Activated CD4-positive, alpha-beta memory T cell treated with anti-CD3 and anti-CD28 coated beads, Interleukin-2, amount 10 ng/mL, durations not matched to agents 7 days and 5 days (primary cell): Measurements from ENCODE around the gene METTL25B. TPM values are rescaled to one million over a fixed set of nuclear protein-coding genes. Genes with fewer than 3 reads are reported as not detected.
A peak's percentile ranks its signal among the peaks of the same experiment; 100 is the strongest.

ENCODE experiments used
- CTCF ChIA-PET: fragments of 350-600 bp; sonication (Branson Sonifier 250); formaldehyde crosslinking; loops from one replicate; lab custom pipeline; 2021; ENCODE audit warnings: antibody characterized with exemption, inconsistent platforms; lab: Charles Lee
- POLR2A ChIA-PET: fragments of 350-600 bp; sonication (Branson Sonifier 250); formaldehyde crosslinking; loops from one replicate; lab custom pipeline; 2021; ENCODE audit warnings: antibody characterized with exemption; lab: Charles Lee
- DNase-seq: peaks from one replicate; pipeline ENCODE4 v3.0.0-alpha.2; 2020
- H3K27ac Mint-ChIP-seq: one replicate; pipeline ENCODE4 v1.8.0; 2021; ENCODE audit warnings: mild to moderate bottlenecking, mixed read lengths
- H3K27me3 Mint-ChIP-seq: one replicate; pipeline ENCODE4 v1.8.0; 2021; ENCODE audit warnings: mixed read lengths
- H3K36me3 Mint-ChIP-seq: one replicate; pipeline ENCODE4 v1.8.0; 2021; ENCODE audit warnings: low read depth, mixed read lengths
- H3K4me1 Mint-ChIP-seq: one replicate; pipeline ENCODE4 v1.8.0; 2021; ENCODE audit warnings: mixed read lengths
- H3K4me3 Mint-ChIP-seq: one replicate; pipeline ENCODE4 v1.8.0; 2021; ENCODE audit warnings: mild to moderate bottlenecking, mixed read lengths
- H3K9me3 Mint-ChIP-seq: one replicate; pipeline ENCODE4 v1.8.0; 2021; ENCODE audit warnings: mixed read lengths
- total RNA-seq, 2 experiments: library from RNA; stranded (reverse); gene quantifications; one replicate each; pipeline ENCODE4 v1.2.3, GENCODE V29; 2021

Gene METTL25B
- total RNA-seq, 2 experiments from 2014 or later, result 40.3 to 44.3 TPM

- peaks cover 21% of the 10 kb centered on the region for H3K4me1 Mint-ChIP-seq
- H3K27me3 Mint-ChIP-seq, result peaks cover 38% of the 10 kb centered on the region
- H3K27ac Mint-ChIP-seq, result no peak overlapping the region
- H3K9me3 Mint-ChIP-seq, result no peaks in the 10 kb centered on the region
- H3K36me3 Mint-ChIP-seq, result no peaks in the 10 kb centered on the region
- POLR2A ChIA-PET, result interaction anchor here (2.1 to 3.3 kb wide), 2 partner anchors 14 to 43 kb away, joined by 4 to 11 read pairs; no protein-coding TSS in a partner anchor
- no peak for DNase-seq
- no peak overlapping the region for H3K4me3 Mint-ChIP-seq
- CTCF ChIA-PET, result interaction anchor here (1.2 to 10.7 kb wide), 3 partner anchors 14 to 24 kb away, joined by 5 to 109 read pairs (median 6); partner anchors contain the start of genes ISG20L2 and METTL25B
These were observed 24.0 kb upstream of the METTL25B start for GRCh38 chr1:156704166-156704711.

GRCh38 chr1:156704930-156705320 lies 23.3 kb upstream of the METTL25B start:
- POLR2A ChIA-PET, result interaction anchor here (1.3 to 3.3 kb wide), 3 partner anchors 14 to 47 kb away, joined by 3 to 11 read pairs (median 4); partner anchors contain the start of gene HDGF
- Mint-ChIP-seq H3K27me3 (peaks cover 38% of the 10 kb centered on the region), H3K27ac (no peak overlapping the region), H3K4me1 (peaks cover 21% of the 10 kb centered on the region), H3K4me3 (no peak overlapping the region), H3K36me3 (no peaks in the 10 kb centered on the region), H3K9me3 (no peaks in the 10 kb centered on the region)
- CTCF ChIA-PET, result interaction anchor here (1.3 to 10.7 kb wide), 7 partner anchors 11 to 155 kb away, joined by 6 to 109 read pairs (median 14); partner anchors contain the start of genes INSRR and NTRK1
- DNase-seq, result peak; percentile 21

- H3K4me3 Mint-ChIP-seq, result peak within 1 kb of the TSS; percentile 70
- peaks cover 21% of the 10 kb centered on the region for H3K4me1 Mint-ChIP-seq
These were observed 22.9 kb upstream of the METTL25B start, which contains the start of gene CRABP2 for GRCh38 chr1:156705321-156705917. TSS of gene CRABP2 (minus strand) at chr1:156705583. CDS start at chr1:156705446, 137 bp downstream.

GRCh38 chr1:156705918-156706656 lies 22.2 kb upstream of the METTL25B start:
- peak; percentile 69 for DNase-seq
- POLR2A ChIA-PET, result interaction anchor here (0.6 to 3.3 kb wide), 10 partner anchors 9 to 46 kb away, joined by 3 to 11 read pairs (median 4); partner anchors contain the start of genes HDGF, ISG20L2 and METTL25B
- Mint-ChIP-seq H3K4me3 (peak overlapping the region; percentile 70), H3K27me3 (peaks cover 38% of the 10 kb centered on the region), H3K9me3 (no peaks in the 10 kb centered on the region), H3K36me3 (no peaks in the 10 kb centered on the region), H3K4me1 (peaks cover 21% of the 10 kb centered on the region), H3K27ac (no peak overlapping the region)
- CTCF ChIA-PET, result interaction anchor here (0.6 to 10.7 kb wide), 17 partner anchors 10 to 205 kb away, joined by 3 to 109 read pairs (median 7); partner anchors contain the start of genes INSRR, MRPL24, NES and NTRK1

More at GRCh38 chr1:156705321-156705917, 22.9 kb upstream of the METTL25B start, which contains the start of gene CRABP2:
- CTCF ChIA-PET, result interaction anchor here (0.7 to 10.7 kb wide), 14 partner anchors 10 to 206 kb away, joined by 3 to 109 read pairs (median 8); partner anchors contain the start of genes INSRR, NES, NTRK1 and PEAR1
- H3K27ac Mint-ChIP-seq, result no peak within 1 kb of the TSS
- POLR2A ChIA-PET, result interaction anchor here (1.3 to 3.3 kb wide), 6 partner anchors 15 to 46 kb away, joined by 3 to 11 read pairs (median 5); partner anchors contain the start of gene HDGF
- no peaks in the 10 kb centered on the region for H3K36me3 Mint-ChIP-seq
- H3K27me3 Mint-ChIP-seq, result peaks cover 38% of the 10 kb centered on the region
- DNase-seq, result no peak
- H3K9me3 Mint-ChIP-seq, result no peaks in the 10 kb centered on the region

GRCh38 chr1:156706657-156707416 lies 21.4 kb upstream of the METTL25B start:
- no peaks in the 10 kb centered on the region for H3K36me3 Mint-ChIP-seq
- no peak for DNase-seq
- POLR2A ChIA-PET, result interaction anchor here (0.6 to 3.3 kb wide), 11 partner anchors 9 to 45 kb away, joined by 3 to 11 read pairs (median 5); partner anchors contain the start of genes HDGF, ISG20L2 and METTL25B
- H3K4me1 Mint-ChIP-seq, result peaks cover 21% of the 10 kb centered on the region
- no peak overlapping the region for H3K27ac Mint-ChIP-seq
- peak overlapping the region; percentile 70 for H3K4me3 Mint-ChIP-seq
- CTCF ChIA-PET, result interaction anchor here (0.6 to 10.7 kb wide), 14 partner anchors 9 to 186 kb away, joined by 3 to 109 read pairs (median 8); partner anchors contain the start of genes INSRR, MRPL24, NES and NTRK1
- H3K27me3 Mint-ChIP-seq, result peaks cover 38% of the 10 kb centered on the region
- no peaks in the 10 kb centered on the region for H3K9me3 Mint-ChIP-seq

- CTCF ChIA-PET, result interaction anchor here (1.0 to 10.7 kb wide), 10 partner anchors 8 to 185 kb away, joined by 3 to 109 read pairs (median 14); partner anchors contain the start of genes INSRR, NTRK1 and PEAR1
These were observed 20.7 kb upstream of the METTL25B start for GRCh38 chr1:156707417-156708217.

GRCh38 chr1:156708218-156708661 lies 20.0 kb upstream of the METTL25B start:
- Mint-ChIP-seq H3K27me3 (peaks cover 35% of the 10 kb centered on the region), H3K4me1 (peaks cover 21% of the 10 kb centered on the region), H3K27ac (no peak overlapping the region), H3K9me3 (no peaks in the 10 kb centered on the region), H3K4me3 (no peak overlapping the region), H3K36me3 (no peaks in the 10 kb centered on the region)
- ChIA-PET POLR2A (interaction anchor here (1.0 to 1.8 kb wide), 4 partner anchors 18 to 48 kb away, joined by 3 to 6 read pairs (median 4); partner anchors contain the start of genes ISG20L2 and METTL25B), CTCF (interaction anchor here (1.0 to 4.6 kb wide), 5 partner anchors 18 to 152 kb away, joined by 3 to 34 read pairs (median 3); partner anchors contain the start of genes INSRR and NTRK1)
- no peak for DNase-seq

More at GRCh38 chr1:156707417-156708217, 20.7 kb upstream of the METTL25B start:
- H3K4me1 Mint-ChIP-seq, result peaks cover 21% of the 10 kb centered on the region
- POLR2A ChIA-PET, result interaction anchor here (0.9 to 2.1 kb wide), 6 partner anchors 17 to 46 kb away, joined by 3 to 6 read pairs (median 5); partner anchors contain the start of genes ISG20L2 and METTL25B
- peaks cover 38% of the 10 kb centered on the region for H3K27me3 Mint-ChIP-seq
- no peaks in the 10 kb centered on the region for H3K9me3 Mint-ChIP-seq
- no peaks in the 10 kb centered on the region for H3K36me3 Mint-ChIP-seq
- DNase-seq, result no peak
- H3K27ac Mint-ChIP-seq, result no peak overlapping the region
- H3K4me3 Mint-ChIP-seq, result no peak overlapping the region

- no peak overlapping the region for H3K27ac Mint-ChIP-seq
- peaks cover 29% of the 10 kb centered on the region for H3K27me3 Mint-ChIP-seq
- DNase-seq, result no peak
- H3K4me1 Mint-ChIP-seq, result peaks cover 21% of the 10 kb centered on the region
- H3K4me3 Mint-ChIP-seq, result no peak overlapping the region
- ChIA-PET CTCF (interaction anchor here (0.6 to 4.6 kb wide), 2 partner anchors 15 to 151 kb away, joined by 4 to 19 read pairs; partner anchors contain the start of genes INSRR and NTRK1), POLR2A (interaction anchor here (1.5 to 1.8 kb wide), 2 partner anchors 20 to 48 kb away, joined by 3 to 5 read pairs; partner anchors contain the start of genes ISG20L2 and METTL25B)
- no peaks in the 10 kb centered on the region for H3K36me3 Mint-ChIP-seq
- H3K9me3 Mint-ChIP-seq, result no peaks in the 10 kb centered on the region
These were observed 19.2 kb upstream of the METTL25B start for GRCh38 chr1:156709031-156709430.

- H3K9me3 Mint-ChIP-seq, result no peaks in the 10 kb centered on the region
- no peak overlapping the region for H3K27ac Mint-ChIP-seq
- CTCF ChIA-PET, result interaction anchor here (0.6 to 0.9 kb wide), 2 partner anchors 15 to 82 kb away, joined by 3 to 4 read pairs; no protein-coding TSS in a partner anchor
- H3K27me3 Mint-ChIP-seq, result peaks cover 21% of the 10 kb centered on the region
- POLR2A ChIA-PET, result interaction anchor here (0.6 to 3.5 kb wide), 2 partner anchors 16 to 189 kb away, joined by 3 to 10 read pairs; no protein-coding TSS in a partner anchor
- DNase-seq, result no peak
- peaks cover 2% of the 10 kb centered on the region for H3K36me3 Mint-ChIP-seq
- H3K4me3 Mint-ChIP-seq, result no peak overlapping the region
- peaks cover 20% of the 10 kb centered on the region for H3K4me1 Mint-ChIP-seq
These were observed 18.3 kb upstream of the METTL25B start for GRCh38 chr1:156709757-156710489.
